K562 (cell line): ENCODE data around the gene FYTTD1. TPM values are rescaled to one million over a fixed set of nuclear protein-coding genes. Genes with fewer than 3 reads are reported as not detected.

Experiments used
- POLR2AphosphoS2 ChIP-seq: IDR thresholded peaks from 2 replicates; pipeline ENCODE4 v1.6.1; 2012; ENCODE audit warnings: low read length, improper control_type of control experiment
- polyA plus RNA-seq, 8 experiments: library from polyadenylated mRNA; depleted of rRNA in 4 of 8; stranded (reverse) in 5 of 8; unstranded in 3 of 8; fragments of >200 nt; fragmentation: Nextera tagmentation in 2 of 8; fragmentation: Illumina TruSeq in 1 of 8; extraction: Ambion mirVana in 2 of 8; extraction: Trizol in 1 of 8; gene quantifications; 2 replicates each; pipeline versions ENCODE4 v1.2.1 to v1.2.3, GENCODE V29; 2011 to 2014; ENCODE audit warnings: inconsistent platforms in 1 of 8, missing spikeins in 1 of 8
- total RNA-seq, 7 experiments: library from RNA; depleted of rRNA in 6 of 7; stranded (reverse); fragments of >200 nt in 6 of 7; fragmentation: Illumina TruSeq in 2 of 7; extraction: Trizol in 2 of 7; gene quantifications; 2 replicates each; pipeline versions ENCODE4 v1.2.1 to v1.2.3, GENCODE V29; 2011 to 2021; ENCODE audit warnings: low replicate concordance in 1 of 7
- TF ChIP-seq, protein P1 (sequence below): fragments of 450-650 bp; IDR thresholded peaks from 2 replicates; pipeline ENCODE4 v1.6.1; 2016; ENCODE audit warnings: mild to moderate bottlenecking, moderate library complexity
- TF ChIP-seq, protein P2 (sequence below): fragments of 200-600 bp; sonication (generic); IDR thresholded peaks from one replicate; pipeline ENCODE4 v1.6.1; 2012; ENCODE audit warnings: mild to moderate bottlenecking, low read depth, low read length, inconsistent platforms

Gene FYTTD1
- total and polyA plus RNA-seq, 9 of the 15 experiments (the other 6 are each of a cell fraction or from before 2014, with no cell fraction given) = 35.7 to 106 (median 76.3) TPM

DNA sequence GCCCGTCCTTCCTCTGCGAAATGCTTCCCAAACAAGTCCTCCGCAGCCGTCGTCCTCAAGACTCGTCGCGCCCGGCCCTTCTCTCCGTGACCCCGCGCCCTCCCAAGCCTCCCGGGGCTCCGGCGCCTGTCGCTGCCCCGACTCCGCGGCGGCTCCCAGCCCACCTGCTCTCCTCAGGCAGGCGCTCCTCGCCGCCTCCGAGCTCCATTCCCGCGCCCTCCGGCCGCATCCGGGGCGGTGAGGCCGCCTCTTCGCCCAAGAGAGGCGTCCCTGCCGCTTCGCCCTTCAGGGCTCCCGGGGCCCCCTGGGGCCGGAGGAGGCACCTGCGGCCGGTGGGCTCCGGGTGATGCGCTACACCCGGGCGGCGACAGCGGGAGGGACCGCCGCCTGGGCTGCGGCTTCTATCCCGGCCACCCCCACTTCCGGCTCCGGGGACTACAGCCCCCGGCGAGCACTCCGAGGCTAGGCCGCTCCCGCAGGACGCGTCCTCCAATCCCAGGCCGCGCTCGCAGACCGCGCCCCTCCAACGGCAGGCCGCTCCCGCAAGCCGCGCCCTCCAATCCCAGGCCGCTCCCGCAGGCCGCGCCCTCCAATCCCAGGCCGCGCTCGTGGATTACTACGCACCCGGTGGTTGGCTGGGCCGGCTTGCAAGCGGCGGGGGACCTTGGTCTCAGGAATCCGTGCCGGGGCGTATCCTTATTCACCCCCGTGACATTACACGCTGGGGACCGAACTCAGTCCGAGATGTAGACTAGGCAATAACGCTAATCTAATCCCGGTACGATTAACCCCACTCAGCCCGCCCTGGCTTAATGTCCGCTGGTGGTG, 13.0 kb upstream of the FYTTD1 start, which contains the start of gene RUBCN (continued):
- TF ChIP-seq, protein P1, sequence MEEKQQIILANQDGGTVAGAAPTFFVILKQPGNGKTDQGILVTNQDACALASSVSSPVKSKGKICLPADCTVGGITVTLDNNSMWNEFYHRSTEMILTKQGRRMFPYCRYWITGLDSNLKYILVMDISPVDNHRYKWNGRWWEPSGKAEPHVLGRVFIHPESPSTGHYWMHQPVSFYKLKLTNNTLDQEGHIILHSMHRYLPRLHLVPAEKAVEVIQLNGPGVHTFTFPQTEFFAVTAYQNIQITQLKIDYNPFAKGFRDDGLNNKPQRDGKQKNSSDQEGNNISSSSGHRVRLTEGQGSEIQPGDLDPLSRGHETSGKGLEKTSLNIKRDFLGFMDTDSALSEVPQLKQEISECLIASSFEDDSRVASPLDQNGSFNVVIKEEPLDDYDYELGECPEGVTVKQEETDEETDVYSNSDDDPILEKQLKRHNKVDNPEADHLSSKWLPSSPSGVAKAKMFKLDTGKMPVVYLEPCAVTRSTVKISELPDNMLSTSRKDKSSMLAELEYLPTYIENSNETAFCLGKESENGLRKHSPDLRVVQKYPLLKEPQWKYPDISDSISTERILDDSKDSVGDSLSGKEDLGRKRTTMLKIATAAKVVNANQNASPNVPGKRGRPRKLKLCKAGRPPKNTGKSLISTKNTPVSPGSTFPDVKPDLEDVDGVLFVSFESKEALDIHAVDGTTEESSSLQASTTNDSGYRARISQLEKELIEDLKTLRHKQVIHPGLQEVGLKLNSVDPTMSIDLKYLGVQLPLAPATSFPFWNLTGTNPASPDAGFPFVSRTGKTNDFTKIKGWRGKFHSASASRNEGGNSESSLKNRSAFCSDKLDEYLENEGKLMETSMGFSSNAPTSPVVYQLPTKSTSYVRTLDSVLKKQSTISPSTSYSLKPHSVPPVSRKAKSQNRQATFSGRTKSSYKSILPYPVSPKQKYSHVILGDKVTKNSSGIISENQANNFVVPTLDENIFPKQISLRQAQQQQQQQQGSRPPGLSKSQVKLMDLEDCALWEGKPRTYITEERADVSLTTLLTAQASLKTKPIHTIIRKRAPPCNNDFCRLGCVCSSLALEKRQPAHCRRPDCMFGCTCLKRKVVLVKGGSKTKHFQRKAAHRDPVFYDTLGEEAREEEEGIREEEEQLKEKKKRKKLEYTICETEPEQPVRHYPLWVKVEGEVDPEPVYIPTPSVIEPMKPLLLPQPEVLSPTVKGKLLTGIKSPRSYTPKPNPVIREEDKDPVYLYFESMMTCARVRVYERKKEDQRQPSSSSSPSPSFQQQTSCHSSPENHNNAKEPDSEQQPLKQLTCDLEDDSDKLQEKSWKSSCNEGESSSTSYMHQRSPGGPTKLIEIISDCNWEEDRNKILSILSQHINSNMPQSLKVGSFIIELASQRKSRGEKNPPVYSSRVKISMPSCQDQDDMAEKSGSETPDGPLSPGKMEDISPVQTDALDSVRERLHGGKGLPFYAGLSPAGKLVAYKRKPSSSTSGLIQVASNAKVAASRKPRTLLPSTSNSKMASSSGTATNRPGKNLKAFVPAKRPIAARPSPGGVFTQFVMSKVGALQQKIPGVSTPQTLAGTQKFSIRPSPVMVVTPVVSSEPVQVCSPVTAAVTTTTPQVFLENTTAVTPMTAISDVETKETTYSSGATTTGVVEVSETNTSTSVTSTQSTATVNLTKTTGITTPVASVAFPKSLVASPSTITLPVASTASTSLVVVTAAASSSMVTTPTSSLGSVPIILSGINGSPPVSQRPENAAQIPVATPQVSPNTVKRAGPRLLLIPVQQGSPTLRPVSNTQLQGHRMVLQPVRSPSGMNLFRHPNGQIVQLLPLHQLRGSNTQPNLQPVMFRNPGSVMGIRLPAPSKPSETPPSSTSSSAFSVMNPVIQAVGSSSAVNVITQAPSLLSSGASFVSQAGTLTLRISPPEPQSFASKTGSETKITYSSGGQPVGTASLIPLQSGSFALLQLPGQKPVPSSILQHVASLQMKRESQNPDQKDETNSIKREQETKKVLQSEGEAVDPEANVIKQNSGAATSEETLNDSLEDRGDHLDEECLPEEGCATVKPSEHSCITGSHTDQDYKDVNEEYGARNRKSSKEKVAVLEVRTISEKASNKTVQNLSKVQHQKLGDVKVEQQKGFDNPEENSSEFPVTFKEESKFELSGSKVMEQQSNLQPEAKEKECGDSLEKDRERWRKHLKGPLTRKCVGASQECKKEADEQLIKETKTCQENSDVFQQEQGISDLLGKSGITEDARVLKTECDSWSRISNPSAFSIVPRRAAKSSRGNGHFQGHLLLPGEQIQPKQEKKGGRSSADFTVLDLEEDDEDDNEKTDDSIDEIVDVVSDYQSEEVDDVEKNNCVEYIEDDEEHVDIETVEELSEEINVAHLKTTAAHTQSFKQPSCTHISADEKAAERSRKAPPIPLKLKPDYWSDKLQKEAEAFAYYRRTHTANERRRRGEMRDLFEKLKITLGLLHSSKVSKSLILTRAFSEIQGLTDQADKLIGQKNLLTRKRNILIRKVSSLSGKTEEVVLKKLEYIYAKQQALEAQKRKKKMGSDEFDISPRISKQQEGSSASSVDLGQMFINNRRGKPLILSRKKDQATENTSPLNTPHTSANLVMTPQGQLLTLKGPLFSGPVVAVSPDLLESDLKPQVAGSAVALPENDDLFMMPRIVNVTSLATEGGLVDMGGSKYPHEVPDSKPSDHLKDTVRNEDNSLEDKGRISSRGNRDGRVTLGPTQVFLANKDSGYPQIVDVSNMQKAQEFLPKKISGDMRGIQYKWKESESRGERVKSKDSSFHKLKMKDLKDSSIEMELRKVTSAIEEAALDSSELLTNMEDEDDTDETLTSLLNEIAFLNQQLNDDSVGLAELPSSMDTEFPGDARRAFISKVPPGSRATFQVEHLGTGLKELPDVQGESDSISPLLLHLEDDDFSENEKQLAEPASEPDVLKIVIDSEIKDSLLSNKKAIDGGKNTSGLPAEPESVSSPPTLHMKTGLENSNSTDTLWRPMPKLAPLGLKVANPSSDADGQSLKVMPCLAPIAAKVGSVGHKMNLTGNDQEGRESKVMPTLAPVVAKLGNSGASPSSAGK = peak; percentile 75
- TF ChIP-seq, protein P2, sequence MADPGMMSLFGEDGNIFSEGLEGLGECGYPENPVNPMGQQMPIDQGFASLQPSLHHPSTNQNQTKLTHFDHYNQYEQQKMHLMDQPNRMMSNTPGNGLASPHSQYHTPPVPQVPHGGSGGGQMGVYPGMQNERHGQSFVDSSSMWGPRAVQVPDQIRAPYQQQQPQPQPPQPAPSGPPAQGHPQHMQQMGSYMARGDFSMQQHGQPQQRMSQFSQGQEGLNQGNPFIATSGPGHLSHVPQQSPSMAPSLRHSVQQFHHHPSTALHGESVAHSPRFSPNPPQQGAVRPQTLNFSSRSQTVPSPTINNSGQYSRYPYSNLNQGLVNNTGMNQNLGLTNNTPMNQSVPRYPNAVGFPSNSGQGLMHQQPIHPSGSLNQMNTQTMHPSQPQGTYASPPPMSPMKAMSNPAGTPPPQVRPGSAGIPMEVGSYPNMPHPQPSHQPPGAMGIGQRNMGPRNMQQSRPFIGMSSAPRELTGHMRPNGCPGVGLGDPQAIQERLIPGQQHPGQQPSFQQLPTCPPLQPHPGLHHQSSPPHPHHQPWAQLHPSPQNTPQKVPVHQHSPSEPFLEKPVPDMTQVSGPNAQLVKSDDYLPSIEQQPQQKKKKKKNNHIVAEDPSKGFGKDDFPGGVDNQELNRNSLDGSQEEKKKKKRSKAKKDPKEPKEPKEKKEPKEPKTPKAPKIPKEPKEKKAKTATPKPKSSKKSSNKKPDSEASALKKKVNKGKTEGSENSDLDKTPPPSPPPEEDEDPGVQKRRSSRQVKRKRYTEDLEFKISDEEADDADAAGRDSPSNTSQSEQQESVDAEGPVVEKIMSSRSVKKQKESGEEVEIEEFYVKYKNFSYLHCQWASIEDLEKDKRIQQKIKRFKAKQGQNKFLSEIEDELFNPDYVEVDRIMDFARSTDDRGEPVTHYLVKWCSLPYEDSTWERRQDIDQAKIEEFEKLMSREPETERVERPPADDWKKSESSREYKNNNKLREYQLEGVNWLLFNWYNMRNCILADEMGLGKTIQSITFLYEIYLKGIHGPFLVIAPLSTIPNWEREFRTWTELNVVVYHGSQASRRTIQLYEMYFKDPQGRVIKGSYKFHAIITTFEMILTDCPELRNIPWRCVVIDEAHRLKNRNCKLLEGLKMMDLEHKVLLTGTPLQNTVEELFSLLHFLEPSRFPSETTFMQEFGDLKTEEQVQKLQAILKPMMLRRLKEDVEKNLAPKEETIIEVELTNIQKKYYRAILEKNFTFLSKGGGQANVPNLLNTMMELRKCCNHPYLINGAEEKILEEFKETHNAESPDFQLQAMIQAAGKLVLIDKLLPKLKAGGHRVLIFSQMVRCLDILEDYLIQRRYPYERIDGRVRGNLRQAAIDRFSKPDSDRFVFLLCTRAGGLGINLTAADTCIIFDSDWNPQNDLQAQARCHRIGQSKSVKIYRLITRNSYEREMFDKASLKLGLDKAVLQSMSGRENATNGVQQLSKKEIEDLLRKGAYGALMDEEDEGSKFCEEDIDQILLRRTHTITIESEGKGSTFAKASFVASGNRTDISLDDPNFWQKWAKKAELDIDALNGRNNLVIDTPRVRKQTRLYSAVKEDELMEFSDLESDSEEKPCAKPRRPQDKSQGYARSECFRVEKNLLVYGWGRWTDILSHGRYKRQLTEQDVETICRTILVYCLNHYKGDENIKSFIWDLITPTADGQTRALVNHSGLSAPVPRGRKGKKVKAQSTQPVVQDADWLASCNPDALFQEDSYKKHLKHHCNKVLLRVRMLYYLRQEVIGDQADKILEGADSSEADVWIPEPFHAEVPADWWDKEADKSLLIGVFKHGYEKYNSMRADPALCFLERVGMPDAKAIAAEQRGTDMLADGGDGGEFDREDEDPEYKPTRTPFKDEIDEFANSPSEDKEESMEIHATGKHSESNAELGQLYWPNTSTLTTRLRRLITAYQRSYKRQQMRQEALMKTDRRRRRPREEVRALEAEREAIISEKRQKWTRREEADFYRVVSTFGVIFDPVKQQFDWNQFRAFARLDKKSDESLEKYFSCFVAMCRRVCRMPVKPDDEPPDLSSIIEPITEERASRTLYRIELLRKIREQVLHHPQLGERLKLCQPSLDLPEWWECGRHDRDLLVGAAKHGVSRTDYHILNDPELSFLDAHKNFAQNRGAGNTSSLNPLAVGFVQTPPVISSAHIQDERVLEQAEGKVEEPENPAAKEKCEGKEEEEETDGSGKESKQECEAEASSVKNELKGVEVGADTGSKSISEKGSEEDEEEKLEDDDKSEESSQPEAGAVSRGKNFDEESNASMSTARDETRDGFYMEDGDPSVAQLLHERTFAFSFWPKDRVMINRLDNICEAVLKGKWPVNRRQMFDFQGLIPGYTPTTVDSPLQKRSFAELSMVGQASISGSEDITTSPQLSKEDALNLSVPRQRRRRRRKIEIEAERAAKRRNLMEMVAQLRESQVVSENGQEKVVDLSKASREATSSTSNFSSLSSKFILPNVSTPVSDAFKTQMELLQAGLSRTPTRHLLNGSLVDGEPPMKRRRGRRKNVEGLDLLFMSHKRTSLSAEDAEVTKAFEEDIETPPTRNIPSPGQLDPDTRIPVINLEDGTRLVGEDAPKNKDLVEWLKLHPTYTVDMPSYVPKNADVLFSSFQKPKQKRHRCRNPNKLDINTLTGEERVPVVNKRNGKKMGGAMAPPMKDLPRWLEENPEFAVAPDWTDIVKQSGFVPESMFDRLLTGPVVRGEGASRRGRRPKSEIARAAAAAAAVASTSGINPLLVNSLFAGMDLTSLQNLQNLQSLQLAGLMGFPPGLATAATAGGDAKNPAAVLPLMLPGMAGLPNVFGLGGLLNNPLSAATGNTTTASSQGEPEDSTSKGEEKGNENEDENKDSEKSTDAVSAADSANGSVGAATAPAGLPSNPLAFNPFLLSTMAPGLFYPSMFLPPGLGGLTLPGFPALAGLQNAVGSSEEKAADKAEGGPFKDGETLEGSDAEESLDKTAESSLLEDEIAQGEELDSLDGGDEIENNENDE = no peak
- no peak; the same call in 1 of the 2 replicates for TF ChIP-seq POLR2AphosphoS2
